Smooth muscle cell (in vitro differentiated cells): ENCODE data around the gene EXOC8. TPM values are rescaled to one million over a fixed set of nuclear protein-coding genes. Genes with fewer than 3 reads are reported as not detected.

ENCODE experiments used
- DNase-seq: peaks from one replicate; lab custom pipeline; 2025; ENCODE audit not compliant: unreplicated experiment; lab: John Stamatoyannopoulos, UW
- H2AFZ ChIP-seq: fragments of 200-600 bp; sonication (generic); 2 replicates; pipeline ENCODE4 v1.6.0; 2016; ENCODE audit warnings: antibody characterized with exemption, low read depth, mild to moderate bottlenecking
- H3F3A ChIP-seq: fragments of 200-600 bp; sonication (generic); 2 replicates; pipeline ENCODE4 v1.6.0; 2017; ENCODE audit warnings: antibody characterized with exemption, low read depth
- H3K27ac ChIP-seq: fragments of 200-600 bp; sonication (generic); 2 replicates; pipeline ENCODE4 v1.5.1; 2016; ENCODE audit warnings: low read depth, mild to moderate bottlenecking
- H3K27me3 ChIP-seq: fragments of 200-600 bp; sonication (generic); 2 replicates; pipeline ENCODE4 v1.6.1; 2016; ENCODE audit warnings: low read depth, mild to moderate bottlenecking
- H3K36me3 ChIP-seq: fragments of 200-600 bp; sonication (generic); 2 replicates; pipeline ENCODE4 v1.5.1; 2016; ENCODE audit warnings: low read depth
- H3K4me1 ChIP-seq: fragments of 200-600 bp; sonication (generic); 2 replicates; pipeline ENCODE4 v1.5.1; 2016; ENCODE audit warnings: low read depth
- H3K4me2 ChIP-seq: fragments of 200-600 bp; sonication (generic); 2 replicates; pipeline ENCODE4 v1.6.0; 2016; ENCODE audit warnings: mild to moderate bottlenecking
- H3K4me3 ChIP-seq: fragments of 200-600 bp; sonication (generic); 2 replicates; pipeline ENCODE4 v1.5.1; 2016; ENCODE audit warnings: mild to moderate bottlenecking
- H3K79me2 ChIP-seq: fragments of 200-600 bp; sonication (generic); 2 replicates; pipeline ENCODE4 v1.6.0; 2016; ENCODE audit warnings: low read depth, mild to moderate bottlenecking
- H3K9ac ChIP-seq: fragments of 200-600 bp; sonication (generic); 2 replicates; pipeline ENCODE4 v1.6.0; 2016; ENCODE audit warnings: low read depth
- H3K9me3 ChIP-seq: fragments of 200-600 bp; sonication (generic); replicated peaks from 2 replicates; pipeline ENCODE4 v1.5.1; 2016; ENCODE audit warnings: low read depth
- H4K20me1 ChIP-seq: fragments of 200-600 bp; sonication (generic); 2 replicates; pipeline ENCODE4 v1.6.0; 2016; ENCODE audit warnings: low read depth
- WGBS: methylation state at CpG from one replicate; pipeline ENCODE4 v1.1.7; 2016; ENCODE audit warnings: low lambda C conversion rate; 5-methylcytosine and 5-hydroxymethylcytosine counted together
- polyA plus RNA-seq: library from polyadenylated mRNA; unstranded; fragments of >200 nt; fragmentation: Nextera tagmentation; extraction: Ambion mirVana; gene quantifications from 2 replicates; pipeline ENCODE4 v1.2.1, GENCODE V29; 2016
- total RNA-seq: library from RNA; depleted of rRNA; stranded (reverse); fragments of >200 nt; gene quantifications from 2 replicates; pipeline ENCODE4 v1.2.3, GENCODE V29; 2014
- TF ChIP-seq, protein P1 (sequence below): fragments of 200-600 bp; sonication (generic); IDR thresholded peaks from 2 replicates; pipeline ENCODE4 v1.5.1; 2017; ENCODE audit warnings: borderline replicate concordance, mild to moderate bottlenecking, antibody characterized with exemption; ENCODE audit not compliant: insufficient read depth, poor library complexity, severe bottlenecking

EXOC8 gene
- total and polyA plus RNA-seq, 2 experiments from 2014 or later, result 4.2 to 15.6 TPM

- H3K4me2 ChIP-seq, result peak overlapping the region; percentile 95
- H3F3A ChIP-seq, result no peaks in the 10 kb centered on the region
- 96% methylated on average over 6 of the region's 6 CpGs for WGBS
- no peak overlapping the region for H3K27ac ChIP-seq
- TF ChIP-seq, protein P1, sequence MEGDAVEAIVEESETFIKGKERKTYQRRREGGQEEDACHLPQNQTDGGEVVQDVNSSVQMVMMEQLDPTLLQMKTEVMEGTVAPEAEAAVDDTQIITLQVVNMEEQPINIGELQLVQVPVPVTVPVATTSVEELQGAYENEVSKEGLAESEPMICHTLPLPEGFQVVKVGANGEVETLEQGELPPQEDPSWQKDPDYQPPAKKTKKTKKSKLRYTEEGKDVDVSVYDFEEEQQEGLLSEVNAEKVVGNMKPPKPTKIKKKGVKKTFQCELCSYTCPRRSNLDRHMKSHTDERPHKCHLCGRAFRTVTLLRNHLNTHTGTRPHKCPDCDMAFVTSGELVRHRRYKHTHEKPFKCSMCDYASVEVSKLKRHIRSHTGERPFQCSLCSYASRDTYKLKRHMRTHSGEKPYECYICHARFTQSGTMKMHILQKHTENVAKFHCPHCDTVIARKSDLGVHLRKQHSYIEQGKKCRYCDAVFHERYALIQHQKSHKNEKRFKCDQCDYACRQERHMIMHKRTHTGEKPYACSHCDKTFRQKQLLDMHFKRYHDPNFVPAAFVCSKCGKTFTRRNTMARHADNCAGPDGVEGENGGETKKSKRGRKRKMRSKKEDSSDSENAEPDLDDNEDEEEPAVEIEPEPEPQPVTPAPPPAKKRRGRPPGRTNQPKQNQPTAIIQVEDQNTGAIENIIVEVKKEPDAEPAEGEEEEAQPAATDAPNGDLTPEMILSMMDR, result no peak
- no peak overlapping the region for H2AFZ ChIP-seq
- peaks cover 68% of the 10 kb centered on the region for H4K20me1 ChIP-seq
- peak overlapping the region; percentile 54 for H3K9ac ChIP-seq
- no peak for DNase-seq
- H3K27me3 ChIP-seq, result no peaks in the 10 kb centered on the region
- H3K4me1 ChIP-seq, result peaks cover 47% of the 10 kb centered on the region
- no peaks in the 10 kb centered on the region for H3K9me3 ChIP-seq
- H3K4me3 ChIP-seq, result peak overlapping the region; percentile 81
- peaks cover 67% of the 10 kb centered on the region for H3K79me2 ChIP-seq
- no peaks in the 10 kb centered on the region for H3K36me3 ChIP-seq
Observed at GRCh38 chr1:231334952-231335351, 2.7 kb downstream of the EXOC8 start.

DNA sequence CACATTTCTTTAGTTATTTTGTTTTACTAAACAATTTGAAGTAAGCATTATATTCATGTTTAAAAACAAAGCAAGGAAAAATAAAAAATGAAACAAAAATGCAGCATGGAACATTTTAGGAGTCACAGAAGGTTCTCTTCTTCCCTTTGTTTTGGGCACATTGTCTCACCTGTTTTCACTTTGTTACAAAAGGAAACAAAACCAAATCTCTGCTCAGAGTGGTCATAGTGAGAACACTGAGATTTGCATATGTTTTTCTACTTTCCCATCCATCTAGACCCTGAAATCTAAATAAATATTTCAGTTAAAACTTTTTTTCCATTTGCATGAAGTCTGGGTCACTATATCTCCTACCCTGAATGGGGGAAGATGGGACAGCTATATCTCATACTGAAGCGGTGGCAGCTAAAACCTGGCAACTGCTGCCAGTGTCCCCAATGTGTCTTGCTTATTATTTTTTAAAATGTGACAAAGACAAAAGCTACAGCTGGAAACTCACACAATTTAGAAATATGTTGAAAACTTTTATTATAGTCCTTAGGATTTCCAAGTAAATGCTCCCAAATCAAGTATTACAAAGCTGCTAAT, 3.5 kb downstream of the EXOC8 start:
- H3K27ac ChIP-seq, result no peak overlapping the region
- H3F3A ChIP-seq, result no peaks in the 10 kb centered on the region
- WGBS, result 81% methylated on average over 1 of the region's 1 CpG
- H3K36me3 ChIP-seq, result no peaks in the 10 kb centered on the region
- H3K4me1 ChIP-seq, result peaks cover 44% of the 10 kb centered on the region
- no peaks in the 10 kb centered on the region for H3K9me3 ChIP-seq
- peak overlapping the region; percentile 81 for H3K4me3 ChIP-seq
- no peaks in the 10 kb centered on the region for H3K27me3 ChIP-seq
- no peak for DNase-seq
- TF ChIP-seq, protein P1, result no peak
- peak overlapping the region; percentile 54 for H3K9ac ChIP-seq
- H4K20me1 ChIP-seq, result peaks cover 64% of the 10 kb centered on the region
- H3K4me2 ChIP-seq, result peak overlapping the region; percentile 95
- H3K79me2 ChIP-seq, result peaks cover 59% of the 10 kb centered on the region
- H2AFZ ChIP-seq, result no peak overlapping the region

DNA sequence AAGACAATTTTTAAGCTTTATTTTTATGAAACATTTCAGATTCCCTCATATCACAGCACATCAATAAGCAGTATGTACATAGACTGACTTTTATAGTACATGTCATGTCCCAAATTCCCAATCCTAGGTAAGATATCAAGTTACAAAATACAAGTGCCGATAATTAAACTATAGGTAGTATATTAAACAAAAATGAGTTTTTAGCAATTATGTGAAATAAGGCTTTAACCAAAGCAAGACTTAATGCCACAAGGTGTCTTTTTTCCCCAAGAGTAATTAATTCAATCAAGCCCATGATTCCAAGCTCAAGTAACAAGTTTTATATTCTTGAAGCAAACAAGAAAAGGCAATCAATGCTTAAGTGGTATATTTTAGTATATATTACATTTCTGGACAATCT, 4.9 kb downstream of the EXOC8 start:
- peaks cover 64% of the 10 kb centered on the region for H4K20me1 ChIP-seq
- peak overlapping the region; percentile 95 for H3K4me2 ChIP-seq
- DNase-seq, result no peak
- H3K27me3 ChIP-seq, result no peaks in the 10 kb centered on the region
- WGBS, result 98% methylated on average over 1 of the region's 1 CpG
- no peak overlapping the region for H3K9ac ChIP-seq
- no peak overlapping the region for H2AFZ ChIP-seq
- H3K79me2 ChIP-seq, result peaks cover 51% of the 10 kb centered on the region
- peaks cover 41% of the 10 kb centered on the region for H3K4me1 ChIP-seq
- TF ChIP-seq, protein P1, result no peak
- no peaks in the 10 kb centered on the region for H3K36me3 ChIP-seq
- no peak overlapping the region for H3K27ac ChIP-seq
- no peaks in the 10 kb centered on the region for H3K9me3 ChIP-seq
- H3F3A ChIP-seq, result no peaks in the 10 kb centered on the region
- peak overlapping the region; percentile 81 for H3K4me3 ChIP-seq

DNA sequence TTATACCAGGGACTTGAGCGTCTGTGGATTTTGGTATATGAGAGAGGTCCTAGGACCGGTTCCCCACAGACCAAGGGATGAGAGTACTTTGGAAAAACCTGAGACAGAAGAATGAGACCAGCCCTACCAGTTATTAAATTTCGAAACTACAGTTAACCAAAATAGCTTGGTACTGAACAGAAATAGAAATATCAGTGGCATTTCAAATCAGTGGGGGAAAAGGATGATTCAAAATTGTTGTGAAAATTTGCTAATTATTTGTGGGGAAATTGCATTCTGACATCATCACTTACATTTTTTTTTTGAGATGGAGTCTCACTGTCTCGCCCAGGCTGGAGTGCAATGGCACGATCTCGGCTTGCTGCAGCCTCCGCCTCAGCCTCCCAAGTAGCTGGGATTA, 8.2 kb downstream of the EXOC8 start:
- Histone ChIP-seq H3K27ac (no peak overlapping the region), H3K4me3 (no peak overlapping the region), H3K9ac (no peak overlapping the region), H3K4me2 (no peak overlapping the region), H4K20me1 (peaks cover 37% of the 10 kb centered on the region), H3K79me2 (peaks cover 23% of the 10 kb centered on the region), H3F3A (no peaks in the 10 kb centered on the region), H3K9me3 (no peaks in the 10 kb centered on the region), H3K36me3 (no peaks in the 10 kb centered on the region), H3K4me1 (peaks cover 18% of the 10 kb centered on the region), H2AFZ (no peak overlapping the region), H3K27me3 (no peaks in the 10 kb centered on the region)
- DNase-seq, result no peak
- WGBS, result 97% methylated on average over 7 of the region's 7 CpGs
- TF ChIP-seq, protein P1, result no peak
